ENCODE data around the gene MPPED2.

The MPPED2 gene

GRCh38 chr11:30533445-30533947, 52.7 kb downstream of the MPPED2 start:
- DNase-seq (ENCODE audit: low read depth, low spot score), result no peak

GRCh38 chr11:30527566-30527965, 58.6 kb downstream of the MPPED2 start:
- no peak for DNase-seq (ENCODE audit: low read depth, low spot score)

DNA sequence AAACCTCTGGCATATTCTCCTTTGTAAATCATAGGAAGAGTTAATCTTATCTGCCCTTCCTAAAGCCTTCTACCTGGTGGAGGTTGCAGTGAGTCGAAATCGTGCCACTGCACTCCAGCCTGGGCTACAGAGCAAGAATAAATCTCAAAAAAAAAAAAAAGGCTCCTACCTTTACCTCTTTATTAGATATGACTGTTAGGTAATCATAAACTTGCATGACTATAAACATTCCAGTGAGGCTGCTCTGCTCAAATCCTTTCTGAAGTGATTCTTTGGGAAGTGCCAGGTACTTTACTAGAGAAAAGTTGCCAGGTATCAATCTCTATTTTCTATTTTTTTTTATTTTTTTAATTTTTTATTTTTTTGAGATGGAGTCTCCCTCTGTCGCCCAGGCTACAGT, 59.6 kb downstream of the MPPED2 start:
- DNase-seq (ENCODE audit: low read depth, low spot score), result no peak

DNA sequence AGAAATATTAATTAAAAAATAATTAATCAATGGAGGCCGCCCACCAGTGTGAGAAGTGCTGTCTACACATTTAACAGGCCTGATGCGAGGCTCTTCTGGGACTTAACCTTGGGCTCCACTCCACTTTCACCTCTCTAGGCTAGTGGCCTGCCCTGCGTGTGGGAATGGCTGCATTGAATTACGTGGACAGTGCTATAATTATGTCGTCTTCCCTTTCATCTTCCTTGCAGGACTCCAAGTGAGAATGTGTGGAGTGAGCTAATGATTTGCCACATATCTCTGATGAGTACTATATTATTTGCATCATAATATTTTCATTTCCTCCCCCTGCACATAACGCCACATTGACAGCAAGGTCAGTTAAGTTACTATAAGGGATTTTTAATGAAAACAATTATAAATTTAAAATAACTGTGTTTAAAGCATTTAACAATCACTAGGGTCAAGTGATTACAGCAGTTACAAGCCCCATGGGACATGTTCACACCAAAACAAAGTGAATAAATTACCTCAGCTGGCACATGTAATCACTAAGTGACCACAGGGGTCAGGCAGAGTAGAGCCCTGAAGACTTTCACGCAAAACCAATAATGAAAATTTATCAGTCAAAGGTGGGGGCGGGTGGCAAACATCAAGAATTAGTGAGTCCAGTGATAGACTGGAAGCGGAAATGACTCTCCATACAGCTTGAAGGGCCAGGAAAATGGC, 63.5 kb downstream of the MPPED2 start:
- DNase-seq (ENCODE audit: low read depth, low spot score), result no peak

DNA sequence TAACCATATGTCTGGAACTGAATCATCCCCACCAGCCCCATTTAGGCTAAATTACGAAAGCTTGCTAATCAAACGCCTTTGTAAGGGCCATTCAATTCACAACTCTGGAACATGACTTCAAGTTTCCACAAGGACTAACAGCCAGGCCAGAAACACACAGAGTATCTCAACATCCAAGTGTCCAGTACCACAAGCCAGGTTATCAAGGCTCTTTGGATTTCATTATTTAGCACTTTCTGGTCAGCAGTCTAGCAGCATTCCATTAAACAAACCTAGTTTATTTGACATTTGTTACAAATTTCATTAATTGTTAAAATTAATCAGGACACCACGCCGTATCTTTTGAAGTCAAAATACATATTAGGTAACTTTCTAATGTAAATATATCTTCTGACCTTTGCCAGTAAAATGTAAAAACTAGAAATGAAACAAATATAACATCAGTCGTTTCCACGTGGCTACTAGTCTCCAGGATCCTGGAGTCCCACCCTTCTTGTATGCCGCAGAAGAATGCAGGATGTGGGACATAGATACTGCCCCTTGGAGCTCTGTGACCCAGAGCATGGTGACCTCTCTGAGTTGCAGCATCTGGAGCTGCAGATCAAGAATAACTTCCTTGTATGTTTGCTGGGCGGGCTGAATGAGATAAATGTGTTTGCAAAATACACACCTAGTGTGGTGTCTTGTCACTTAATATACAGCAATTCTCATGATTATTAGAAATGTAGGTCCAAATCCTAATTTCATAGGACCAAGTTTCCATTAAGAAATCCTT, 64.7 kb downstream of the MPPED2 start:
- no peak for DNase-seq (ENCODE audit: low read depth, low spot score)

DNA sequence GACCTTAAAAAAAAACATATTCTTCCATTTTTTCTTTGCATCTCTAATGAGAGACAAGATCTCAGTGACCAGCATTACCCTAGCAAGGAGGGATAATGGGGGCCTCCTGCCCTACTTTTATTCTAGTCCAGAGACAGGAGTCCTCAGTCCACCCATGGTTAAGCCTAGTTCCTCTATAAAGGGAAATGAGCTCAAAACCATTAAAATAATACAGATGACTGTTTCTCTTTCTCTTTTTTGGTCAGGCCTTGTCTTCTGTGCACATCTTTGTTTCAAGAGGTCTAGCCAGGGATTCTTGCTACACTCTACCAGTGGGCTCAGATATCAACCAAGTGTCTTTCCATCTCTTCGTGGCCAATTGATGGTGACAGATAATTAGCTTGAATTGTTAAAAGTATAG, 73.1 kb downstream of the MPPED2 start:
- DNase-seq (ENCODE audit: low read depth, low spot score), result no peak

- DNase-seq (ENCODE audit: low read depth, low spot score), result no peak
Measured at GRCh38 chr11:30511408-30511807, 74.7 kb downstream of the MPPED2 start.

GRCh38 chr11:30510750-30511149, 75.4 kb downstream of the MPPED2 start:
- no peak for DNase-seq (ENCODE audit: low read depth, low spot score)

DNA sequence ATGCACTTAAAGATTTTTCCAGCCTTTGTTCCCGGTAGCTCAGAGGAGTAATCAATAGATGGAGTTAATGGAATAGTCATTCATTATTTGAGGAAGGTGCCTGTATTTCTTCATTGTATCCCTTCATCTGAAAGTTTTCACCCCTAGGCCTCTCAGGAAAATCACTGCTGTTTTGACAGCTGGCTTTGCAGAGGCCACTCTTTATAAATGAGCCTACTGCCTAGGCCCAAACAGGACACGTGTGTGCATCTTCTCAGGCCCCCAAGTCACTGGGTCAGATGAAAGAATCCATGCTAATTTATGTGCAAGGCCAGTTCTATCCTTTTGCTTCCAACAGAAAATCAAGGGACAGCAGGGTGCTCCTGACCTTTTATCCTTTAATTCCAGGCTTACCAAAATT, 76.8 kb downstream of the MPPED2 start:
- no peak for DNase-seq (ENCODE audit: low read depth, low spot score)

DNA sequence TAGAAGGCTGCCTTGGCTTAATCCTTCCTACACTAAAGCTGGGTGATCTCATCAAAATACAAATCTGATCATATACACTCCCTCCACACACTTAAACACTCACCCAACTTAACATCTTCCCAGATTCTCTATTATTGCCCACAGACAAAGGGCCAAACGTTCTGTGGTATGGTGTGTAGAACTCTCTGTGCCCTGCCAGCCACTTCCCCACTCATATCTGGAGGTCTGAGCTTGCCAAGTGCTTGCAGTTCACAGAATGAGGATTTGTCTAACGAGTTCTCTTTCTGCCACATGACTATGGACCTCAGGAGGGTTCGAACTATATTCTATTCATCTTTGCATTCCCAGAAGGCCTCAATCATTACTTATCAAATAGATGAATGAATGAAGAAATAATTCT, 77.6 kb downstream of the MPPED2 start:
- no peak for DNase-seq (ENCODE audit: low read depth, low spot score)

DNA sequence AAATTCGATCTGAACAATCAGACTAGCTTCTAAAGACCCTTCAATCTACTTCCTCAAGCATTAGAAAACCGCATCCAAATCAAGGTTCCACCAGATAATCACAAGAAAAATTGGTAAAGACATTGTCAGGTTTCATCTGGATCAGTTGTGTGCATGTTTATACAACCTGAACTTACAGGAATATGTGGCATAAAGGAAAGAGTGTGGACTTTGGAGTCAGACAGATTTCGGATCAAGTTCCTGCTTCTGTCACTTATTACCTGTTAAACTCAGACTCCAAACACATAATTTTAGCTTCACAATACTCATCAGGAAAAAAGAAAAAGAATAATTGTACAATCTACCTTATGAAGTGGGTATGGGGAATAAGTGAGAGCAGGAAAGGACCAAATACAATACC, 80.5 kb downstream of the MPPED2 start:
- no peak for DNase-seq (ENCODE audit: low read depth, low spot score)

DNA sequence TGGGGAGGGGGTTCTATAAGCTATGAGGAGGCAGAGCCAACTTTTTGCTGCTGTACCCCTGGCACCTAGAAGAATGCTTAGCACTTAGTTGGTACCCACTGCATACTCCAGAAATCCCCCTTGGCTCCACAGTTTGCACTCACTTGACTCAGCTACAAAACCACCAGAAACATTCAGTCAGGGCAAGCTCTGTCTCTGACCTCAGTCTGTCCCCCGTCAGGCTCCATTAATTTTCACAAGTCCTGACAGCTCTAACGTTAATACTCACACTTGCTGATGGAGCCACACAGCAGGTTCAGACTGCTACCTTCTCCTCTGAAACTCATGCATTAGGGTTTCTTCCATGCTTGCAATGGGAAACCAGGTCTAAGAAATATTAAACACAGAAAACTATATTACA, 81.7 kb downstream of the MPPED2 start:
- no peak for DNase-seq (ENCODE audit: low read depth, low spot score)

GRCh38 chr11:30503156-30503555, 83.0 kb downstream of the MPPED2 start:
- no peak for DNase-seq (ENCODE audit: low read depth, low spot score)

- DNase-seq (ENCODE audit: low read depth, low spot score), result no peak
Measured at GRCh38 chr11:30502305-30502704, 83.8 kb downstream of the MPPED2 start.

DNA sequence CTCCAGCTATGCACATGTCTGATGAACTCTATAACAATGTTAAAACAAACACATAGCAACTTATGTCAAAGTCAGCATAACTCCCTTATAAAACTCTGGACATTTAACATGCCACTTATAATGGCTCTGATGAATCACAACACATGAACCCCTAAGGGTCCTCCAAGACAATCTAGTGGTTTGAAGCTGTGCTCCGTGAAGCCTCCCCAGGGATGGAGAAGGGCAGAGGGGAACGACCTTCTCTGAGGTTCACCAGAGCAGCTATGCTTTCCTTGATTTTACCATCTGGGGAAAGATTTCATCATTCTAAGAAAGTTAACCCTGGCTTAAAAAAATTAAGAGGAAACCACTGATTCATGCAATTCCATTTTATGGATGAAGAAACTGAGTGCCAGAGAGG, 84.4 kb downstream of the MPPED2 start:
- no peak for DNase-seq (ENCODE audit: low read depth, low spot score)

DNA sequence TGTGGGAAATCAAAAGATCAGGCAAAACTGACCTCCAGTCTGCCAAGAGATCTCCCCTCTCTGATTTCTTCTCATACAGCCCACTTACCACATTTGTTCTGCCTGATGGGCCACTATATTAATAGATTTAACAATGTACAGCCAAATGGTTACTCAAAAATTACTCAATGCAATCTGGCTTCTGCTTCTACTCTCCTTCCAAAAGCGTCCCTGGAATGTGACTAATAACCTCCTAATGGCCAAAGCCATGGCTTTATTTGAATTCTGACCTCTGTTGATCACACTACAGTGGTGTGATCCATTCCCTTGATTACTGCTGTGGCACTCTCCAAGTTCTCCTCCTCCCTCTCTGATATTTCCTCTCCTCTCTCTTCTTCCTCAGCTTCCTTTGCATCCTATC, 86.2 kb downstream of the MPPED2 start:
- no peak for DNase-seq (ENCODE audit: low read depth, low spot score)

DNA sequence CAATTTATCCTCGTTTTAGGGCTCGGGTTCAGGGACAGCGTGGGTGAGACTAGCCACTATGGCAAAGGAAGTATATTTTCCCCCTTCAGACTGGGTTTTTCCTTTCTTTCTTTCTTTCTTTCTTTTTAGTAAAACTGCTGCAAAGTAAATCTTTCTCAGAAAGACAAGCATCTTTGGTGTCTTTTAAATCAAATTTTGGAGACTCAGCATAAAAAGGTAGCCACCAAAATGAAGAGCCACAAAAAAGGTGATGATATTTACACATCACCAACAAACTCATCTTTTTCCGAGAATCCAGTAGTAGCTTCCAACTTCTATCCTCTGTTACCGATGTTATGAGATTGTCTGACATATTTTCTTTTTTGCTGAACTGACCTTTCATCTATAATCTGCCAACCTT, 88.6 kb downstream of the MPPED2 start:
- DNase-seq (ENCODE audit: low read depth, low spot score), result no peak

GRCh38 chr11:30496935-30497334, 89.2 kb downstream of the MPPED2 start:
- DNase-seq (ENCODE audit: low read depth, low spot score), result no peak

DNA sequence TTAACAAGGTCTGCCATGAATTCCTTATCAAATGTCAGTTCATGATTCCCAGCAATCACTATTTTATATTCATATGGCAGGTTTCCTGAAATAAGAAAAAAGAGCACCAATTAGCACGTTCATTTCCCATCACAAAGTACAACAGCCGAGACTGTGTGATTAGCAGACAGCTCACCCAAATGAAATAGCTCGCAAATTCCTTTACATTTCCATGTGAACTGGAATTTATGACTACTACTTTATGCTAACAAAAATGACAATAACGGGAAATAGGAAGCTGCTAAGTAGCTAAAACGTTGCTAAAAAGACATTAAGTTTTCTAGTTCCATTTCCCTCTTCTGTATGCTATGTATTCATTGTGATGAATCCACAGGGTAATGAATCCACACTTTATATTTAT, 90.7 kb downstream of the MPPED2 start:
- DNase-seq (ENCODE audit: low read depth, low spot score), result no peak

DNA sequence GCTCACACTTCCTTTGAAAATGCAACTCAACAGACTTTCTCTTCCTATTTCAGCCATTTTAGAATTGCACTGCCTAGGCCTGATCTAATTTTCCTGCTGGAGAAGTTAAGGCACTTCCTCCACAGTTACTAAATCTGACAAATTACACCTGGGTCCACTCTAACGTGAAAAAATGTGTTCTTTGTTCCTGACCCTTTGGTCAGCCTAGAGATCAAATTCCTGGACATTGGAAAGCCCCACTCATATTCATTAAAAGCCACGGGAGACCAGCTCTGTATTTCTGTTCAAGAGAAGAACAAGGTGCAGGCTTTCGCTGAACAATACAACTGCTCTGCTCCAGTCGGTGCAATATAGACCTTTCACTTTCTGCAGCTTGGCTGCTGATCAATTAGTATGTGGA, 96.6 kb downstream of the MPPED2 start:
- no peak for DNase-seq (ENCODE audit: low read depth, low spot score)

GRCh38 chr11:30489076-30489475, 97.1 kb downstream of the MPPED2 start:
- DNase-seq (ENCODE audit: low read depth, low spot score), result no peak

GRCh38 chr11:30488304-30488998, 97.7 kb downstream of the MPPED2 start:
- peak; percentile 52 for DNase-seq (ENCODE audit: low read depth, low spot score)
